Subcutaneous adipose tissue (tissue), 4 donors: ENCODE measurements around the gene CYP11A1. TPM values are rescaled to one million over a fixed set of nuclear protein-coding genes. Genes with fewer than 3 reads are reported as not detected.

Experiments
- CTCF ChIP-seq: fragments of 450-650 bp; IDR thresholded peaks from one replicate; pipeline ENCODE4 v1.5.1; 2016; ENCODE audit warnings: low read depth, mild to moderate bottlenecking, control low read depth, antibody characterized with exemption, moderate library complexity
- total RNA-seq, 4 donors: library from RNA; depleted of rRNA; stranded (reverse); fragments of >200 nt; gene quantifications; one replicate each; pipeline ENCODE4 v1.1.0, GENCODE V29; 2016

CYP11A1 gene
- total RNA-seq, 4 donors from 2014 or later = 1.6 to 3.6 (median 2.5) TPM

- TF ChIP-seq CTCF = no peak
Observed at GRCh38 chr15:74302821-74303359, 64.6 kb downstream of the CYP11A1 start.

GRCh38 chr15:74301583-74302361, 65.7 kb downstream of the CYP11A1 start:
- no peak for TF ChIP-seq CTCF

- TF ChIP-seq CTCF = no peak
Observed at GRCh38 chr15:74300057-74300795, 67.2 kb downstream of the CYP11A1 start.

DNA sequence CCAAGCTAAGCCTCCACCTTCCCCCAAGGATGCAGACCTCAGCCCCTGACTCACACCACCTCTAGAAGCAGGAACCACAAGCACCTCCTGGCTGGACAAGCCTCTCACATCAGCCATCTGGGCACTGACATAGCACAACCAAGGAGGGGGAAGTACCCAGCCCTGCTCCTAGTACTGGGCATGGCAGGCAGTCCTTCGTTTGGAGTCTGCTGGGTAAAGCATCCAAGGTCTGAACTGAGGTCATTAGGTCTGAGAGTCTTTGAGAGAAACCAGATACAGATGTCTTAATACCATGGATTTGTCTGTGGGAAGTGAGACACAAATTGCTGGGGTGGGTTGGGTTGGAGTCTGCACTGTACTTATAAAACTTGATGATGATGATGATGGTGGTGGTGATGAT, 69.6 kb downstream of the CYP11A1 start:
- TF ChIP-seq CTCF = no peak

DNA sequence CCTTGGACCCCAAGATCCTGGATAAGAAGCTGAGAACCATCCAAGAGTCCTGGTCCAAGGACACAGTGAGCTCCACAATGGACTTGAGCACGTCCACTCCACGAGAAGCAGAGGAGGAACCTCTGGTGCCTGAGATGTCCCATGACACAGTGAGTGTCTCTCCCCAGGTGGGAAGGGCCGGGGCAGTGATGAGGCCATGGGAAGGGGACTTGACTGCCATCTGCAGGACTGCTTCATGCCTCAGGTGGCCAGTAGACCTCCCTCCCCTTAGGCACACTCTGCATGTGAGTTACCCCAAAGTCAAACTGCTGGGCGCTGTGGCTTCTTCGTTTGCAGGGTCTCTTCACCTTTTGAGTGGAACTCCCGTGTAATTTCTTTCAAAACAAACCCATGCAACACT, 71.6 kb downstream of the CYP11A1 start:
- no peak for TF ChIP-seq CTCF

DNA sequence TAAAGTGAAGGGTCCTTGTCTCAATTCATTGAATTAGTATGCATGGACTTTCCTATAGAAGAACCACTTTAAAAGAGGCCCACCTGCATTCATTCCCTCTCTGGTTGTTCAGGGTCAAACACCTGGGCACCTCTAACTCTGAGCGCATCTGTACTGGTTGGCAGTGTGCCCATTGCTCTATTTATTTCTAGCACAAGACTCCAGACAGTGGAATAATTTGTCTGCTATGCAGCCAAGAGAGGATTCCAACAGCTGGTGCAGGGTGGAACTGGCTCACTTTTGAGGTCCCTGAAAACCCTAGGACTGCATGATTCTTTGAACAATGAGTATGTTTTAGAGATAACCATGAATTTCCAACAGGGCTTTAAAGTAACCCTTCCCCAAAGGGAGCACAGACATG, 73.4 kb downstream of the CYP11A1 start:
- no peak for TF ChIP-seq CTCF
